ENCODE results near the gene ETV6. TPM values are rescaled to one million over a fixed set of nuclear protein-coding genes. Genes with fewer than 3 reads are reported as not detected.

Gene ETV6
- total and polyA plus RNA-seq, 2 experiments from 2014 or later: 9.1 to 11.9 TPM

- H3K9me3 ChIP-seq (ENCODE audit: low read depth): no peaks in the 10 kb centered on the region
- H3K4me3 ChIP-seq: no peak overlapping the region
- no peak for TF ChIP-seq CTCF (IDR thresholded peaks at IDR 0.05; ENCODE audit: low read depth, low read length)
- peak overlapping the region; percentile 64 for H3K27ac ChIP-seq
- peak in 1 of 2 donors; percentile 94 for DNase-seq (ENCODE audit: low read depth in 1 of 2, low spot score in 1 of 2)
- H3K27me3 ChIP-seq: no peaks in the 10 kb centered on the region
- H3K4me1 ChIP-seq (ENCODE audit: low read depth): peaks cover 27% of the 10 kb centered on the region
- no peaks in the 10 kb centered on the region for H3K36me3 ChIP-seq
These were observed 116.6 kb downstream of the ETV6 start for GRCh38 chr12:11765817-11766794.

GRCh38 chr12:11767029-11767724 lies 117.7 kb downstream of the ETV6 start:
- no peaks in the 10 kb centered on the region for H3K36me3 ChIP-seq
- peak overlapping the region; percentile 64 for H3K27ac ChIP-seq
- no peaks in the 10 kb centered on the region for H3K27me3 ChIP-seq
- H3K4me1 ChIP-seq (ENCODE audit: low read depth): peaks cover 30% of the 10 kb centered on the region
- DNase-seq (ENCODE audit: low read depth in 1 of 2, low spot score in 1 of 2): no peak
- TF ChIP-seq CTCF (IDR thresholded peaks at IDR 0.05; ENCODE audit: low read depth, low read length): no peak
- H3K4me3 ChIP-seq: no peak overlapping the region
- H3K9me3 ChIP-seq (ENCODE audit: low read depth): no peaks in the 10 kb centered on the region

- TF ChIP-seq CTCF (IDR thresholded peaks at IDR 0.05; ENCODE audit: low read depth, low read length): no peak
- H3K9me3 ChIP-seq (ENCODE audit: low read depth): no peaks in the 10 kb centered on the region
- H3K4me3 ChIP-seq: no peak overlapping the region
- H3K4me1 ChIP-seq (ENCODE audit: low read depth): peaks cover 30% of the 10 kb centered on the region
- H3K27me3 ChIP-seq: no peaks in the 10 kb centered on the region
- no peak overlapping the region for H3K27ac ChIP-seq
- DNase-seq (ENCODE audit: low read depth in 1 of 2, low spot score in 1 of 2): no peak
- H3K36me3 ChIP-seq: no peaks in the 10 kb centered on the region
These were observed 118.3 kb downstream of the ETV6 start for GRCh38 chr12:11767798-11768197.

- no peak for TF ChIP-seq CTCF (IDR thresholded peaks at IDR 0.05; ENCODE audit: low read depth, low read length)
- H3K27ac ChIP-seq: no peak overlapping the region
- no peaks in the 10 kb centered on the region for H3K9me3 ChIP-seq (ENCODE audit: low read depth)
- no peak overlapping the region for H3K4me3 ChIP-seq
- H3K36me3 ChIP-seq: no peaks in the 10 kb centered on the region
- no peaks in the 10 kb centered on the region for H3K27me3 ChIP-seq
- peaks cover 29% of the 10 kb centered on the region for H3K4me1 ChIP-seq (ENCODE audit: low read depth)
- no peak for DNase-seq (ENCODE audit: low read depth in 1 of 2, low spot score in 1 of 2)
These were observed 118.9 kb downstream of the ETV6 start for GRCh38 chr12:11768233-11768965.

All from cardiac muscle cell (in vitro differentiated cells and primary cell).